ENCODE measurements around the gene ABHD2. TPM values are rescaled to one million over a fixed set of nuclear protein-coding genes. Genes with fewer than 3 reads are reported as not detected.

Gene ABHD2
- total and polyA plus RNA-seq, 2 donors (not counting 3 experiments of a cell fraction or from before 2014, with no cell fraction given): 14.0 to 62.2 TPM

DNA sequence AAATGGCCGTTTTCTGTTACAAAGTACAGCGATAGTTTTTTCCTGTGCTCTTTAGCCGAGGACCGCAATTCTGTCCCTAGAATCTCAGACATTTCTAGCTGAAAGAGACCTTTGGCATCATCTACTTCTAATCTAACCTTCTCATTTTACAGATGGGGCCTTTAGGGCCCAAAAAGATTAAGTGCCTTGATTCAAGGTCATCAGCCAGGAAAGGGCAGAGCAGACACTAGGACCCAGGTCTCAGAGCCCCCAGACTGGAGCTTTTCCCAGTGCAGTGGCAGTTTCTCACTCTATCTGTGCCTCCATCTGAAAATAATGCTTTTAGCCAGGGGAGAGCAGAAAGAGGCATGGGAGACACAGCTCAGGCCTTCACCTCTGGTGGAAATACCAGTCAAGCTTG is 20.6 kb downstream of the ABHD2 start:
- no peaks in the 10 kb centered on the region for H4K20me1 ChIP-seq (replicated peaks; ENCODE audit: control insufficient read depth, extremely low read depth, insufficient read depth, low read length)
- BruUV-seq (replicated peaks): no TSS peak
- no peaks in the 10 kb centered on the region for H3K9me1 ChIP-seq (replicated peaks; ENCODE audit: control insufficient read depth, extremely low read depth, insufficient read depth, low read length)
- H2AFZ ChIP-seq (ENCODE audit: low read depth, low read length): no peak overlapping the region
- POLR2A ChIA-PET: no interaction called here
- H3K79me2 ChIP-seq (ENCODE audit: control insufficient read depth, insufficient read depth, low read length): peaks cover 3% of the 10 kb centered on the region
- no peaks in the 10 kb centered on the region for H3K36me3 ChIP-seq (ENCODE audit: control insufficient read depth in 2 of 2, extremely low read depth in 1 of 2, insufficient read depth in 2 of 2, low read length in 2 of 2)
- DNase-seq (ENCODE audit: low read depth, low spot score) (no peak), FAIRE-seq (no peak)
- no peak overlapping the region for H3K9ac ChIP-seq (replicated peaks; ENCODE audit: extremely low read depth, insufficient read depth, low read length)
- CTCF ChIA-PET: interaction anchor here (1.1 to 2.2 kb wide), 3 partner anchors 15 to 62 kb away, joined by 6 to 9 read pairs (median 8); no protein-coding TSS in a partner anchor
- intact Hi-C loops (cut with micrococcal nuclease) (no loop called here), dilution Hi-C loops (cut with MboI; ENCODE audit: extremely low pct_ligation_motif_present, low sequenced_read_pairs) (no loop called here)
- H3K27ac ChIP-seq (ENCODE audit: insufficient read depth, low read depth, low read length): no peak overlapping the region
- H3K4me3 ChIP-seq (replicated peaks in 1 of 3; ENCODE audit: insufficient read depth in 1 of 3, low read depth in 1 of 3, low read length in 3 of 3): no peak overlapping the region
- no peaks in the 10 kb centered on the region for H3K9me3 ChIP-seq (replicated peaks; ENCODE audit: control insufficient read depth, insufficient read depth, low read length)
- peaks cover 40% of the 10 kb centered on the region for H3K4me1 ChIP-seq (ENCODE audit: control insufficient read depth, extremely low read depth, insufficient read depth, low read length)
- no peaks in the 10 kb centered on the region for H3K27me3 ChIP-seq (ENCODE audit: control insufficient read depth in 2 of 2, insufficient read depth in 2 of 2, low read length in 2 of 2)
- TF ChIP-seq POLR2A (IDR thresholded peaks at IDR 0.05; ENCODE audit: low read depth, low read length) (no peak), MYC (IDR thresholded peaks at IDR 0.05; ENCODE audit: low read depth, low read length) (no peak), FOS (IDR thresholded peaks at IDR 0.05; ENCODE audit: borderline replicate concordance, insufficient read depth, low read length) (no peak), GATA2 (IDR thresholded peaks at IDR 0.05; ENCODE audit: insufficient read depth, insufficient read length, low read depth, low read length) (no peak), JUN (IDR thresholded peaks at IDR 0.05; ENCODE audit: borderline replicate concordance, insufficient read depth, insufficient read length, low read depth) (no peak)
- TF ChIP-seq, protein P1, sequence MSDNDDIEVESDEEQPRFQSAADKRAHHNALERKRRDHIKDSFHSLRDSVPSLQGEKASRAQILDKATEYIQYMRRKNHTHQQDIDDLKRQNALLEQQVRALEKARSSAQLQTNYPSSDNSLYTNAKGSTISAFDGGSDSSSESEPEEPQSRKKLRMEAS (IDR thresholded peaks at IDR 0.05; ENCODE audit: insufficient read depth, insufficient read length): no peak
- H3K4me2 ChIP-seq (ENCODE audit: insufficient read depth, low read length): no peak overlapping the region

DNA sequence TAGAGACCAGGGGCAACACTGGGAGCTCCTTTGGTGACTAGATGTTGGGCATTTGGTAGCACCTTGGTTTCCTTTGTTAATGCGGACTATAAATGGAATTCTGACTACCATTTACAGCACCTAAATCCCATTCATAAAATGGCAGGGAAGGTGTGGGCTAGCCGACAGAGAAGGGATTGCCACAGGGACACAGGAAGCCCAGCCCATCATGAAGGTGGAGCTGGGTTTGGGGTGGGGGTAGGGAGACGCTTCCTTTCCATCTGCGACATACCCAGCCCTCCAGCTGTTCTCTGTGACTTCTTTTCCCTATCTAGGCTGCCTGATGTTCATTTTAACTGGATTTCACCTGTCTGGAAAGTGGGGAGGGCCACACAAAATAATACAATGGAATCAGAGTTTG is 21.0 kb downstream of the ABHD2 start:
- no peaks in the 10 kb centered on the region for H3K9me1 ChIP-seq (replicated peaks; ENCODE audit: control insufficient read depth, extremely low read depth, insufficient read depth, low read length)
- dilution Hi-C loops (cut with MboI; ENCODE audit: extremely low pct_ligation_motif_present, low sequenced_read_pairs): no loop called here
- CTCF ChIA-PET: interaction anchor here (1.1 to 2.2 kb wide), 3 partner anchors 14 to 62 kb away, joined by 6 to 9 read pairs (median 8); no protein-coding TSS in a partner anchor
- no peaks in the 10 kb centered on the region for H3K27me3 ChIP-seq (ENCODE audit: control insufficient read depth in 2 of 2, insufficient read depth in 2 of 2, low read length in 2 of 2)
- H3K4me1 ChIP-seq (ENCODE audit: control insufficient read depth, extremely low read depth, insufficient read depth, low read length): peaks cover 36% of the 10 kb centered on the region
- no TSS peak for BruUV-seq (replicated peaks)
- no peaks in the 10 kb centered on the region for H3K9me3 ChIP-seq (replicated peaks; ENCODE audit: control insufficient read depth, insufficient read depth, low read length)
- TF ChIP-seq FOS (IDR thresholded peaks at IDR 0.05; ENCODE audit: borderline replicate concordance, insufficient read depth, low read length) (no peak), EZH2 (IDR thresholded peaks at IDR 0.05; ENCODE audit: borderline replicate concordance, low read depth, low read length, severe bottlenecking) (no peak), GATA2 (IDR thresholded peaks at IDR 0.05; ENCODE audit: insufficient read depth, insufficient read length, low read depth, low read length) (no peak)
- TF ChIP-seq, protein P1 (IDR thresholded peaks at IDR 0.05; ENCODE audit: insufficient read depth, insufficient read length): no peak
- POLR2A ChIA-PET: no interaction called here
- H3K9ac ChIP-seq (replicated peaks; ENCODE audit: extremely low read depth, insufficient read depth, low read length): no peak overlapping the region
- DNase-seq (ENCODE audit: low read depth, low spot score) (no peak), FAIRE-seq (no peak)
- H3K36me3 ChIP-seq (ENCODE audit: control insufficient read depth in 2 of 2, extremely low read depth in 1 of 2, insufficient read depth in 2 of 2, low read length in 2 of 2): no peaks in the 10 kb centered on the region
- no peak overlapping the region for H3K27ac ChIP-seq (ENCODE audit: insufficient read depth, low read depth, low read length)
- H3K4me2 ChIP-seq (ENCODE audit: insufficient read depth, low read length): no peak overlapping the region
- H2AFZ ChIP-seq (ENCODE audit: low read depth, low read length): no peak overlapping the region
- H4K20me1 ChIP-seq (replicated peaks; ENCODE audit: control insufficient read depth, extremely low read depth, insufficient read depth, low read length): no peaks in the 10 kb centered on the region
- no peak overlapping the region for H3K4me3 ChIP-seq (replicated peaks in 1 of 3; ENCODE audit: insufficient read depth in 1 of 3, low read depth in 1 of 3, low read length in 3 of 3)
- peaks cover 3% of the 10 kb centered on the region for H3K79me2 ChIP-seq (ENCODE audit: control insufficient read depth, insufficient read depth, low read length)
- intact Hi-C loops (cut with micrococcal nuclease): no loop called here

Data from endothelial cell of umbilical vein (primary cell).